GM12878 (cell line): Measurements from ENCODE around the gene ZBTB34. TPM values are rescaled to one million over a fixed set of nuclear protein-coding genes. Genes with fewer than 3 reads are reported as not detected.

Source experiments
- ATAC-seq: fragments of 200-7000 bp; cut with Tn5 transposase; 3 replicates; pipeline ENCODE4 v1.9.1; 2020; ENCODE audit warnings: mild to moderate bottlenecking, moderate library complexity
- BruUV-seq: library from RNA; stranded (reverse); fragments of 400-500 nt; replicated peaks from 2 replicates; lab custom pipeline; 2021; lab: Mats Ljungman, UMichigan
- CTCF ChIA-PET: fragments of 300-600 bp; sonication (Branson Sonifier 250); formaldehyde crosslinking; extraction: SDS; loops from one replicate; lab custom pipeline; 2021; ENCODE audit warnings: inconsistent platforms; lab: Yijun Ruan, JAX
- POLR2A ChIA-PET: fragments of 350-600 bp; formaldehyde crosslinking; extraction: SDS; loops from one replicate; lab custom pipeline; 2021; ENCODE audit warnings: inconsistent platforms; lab: Charles Lee
- RAD21 ChIA-PET: fragments of 300-600 bp; sonication (Branson Sonifier 250); formaldehyde crosslinking; loops from one replicate; lab custom pipeline; 2023; ENCODE audit warnings: antibody characterized with exemption; ENCODE audit not compliant: unreplicated experiment; lab: Charles Lee
- SMC1A ChIA-PET: fragments of 300-600 bp; sonication (Branson Sonifier 250); formaldehyde crosslinking; loops from one replicate; lab custom pipeline; 2023; ENCODE audit not compliant: unreplicated experiment, uncharacterized antibody; lab: Charles Lee
- DNase-seq: peaks from one replicate; pipeline ENCODE4 v3.0.0-alpha.2; 2011; ENCODE audit warnings: low read depth, low spot score
- FAIRE-seq: peaks from 3 replicates; lab custom pipeline; 2011; peaks lifted over from hg19 to GRCh38; lab: Jason Lieb, UNC
- H2AFZ ChIP-seq: 2 replicates; pipeline ENCODE4 v1.6.0; 2011; ENCODE audit warnings: low read depth, low read length, control low read depth; ENCODE audit not compliant: control insufficient read depth
- H3K27ac ChIP-seq: 2 replicates; pipeline ENCODE4 v1.5.1; 2011; ENCODE audit warnings: control low read depth; ENCODE audit not compliant: control insufficient read depth, insufficient read depth
- H3K27me3 ChIP-seq, 2 experiments: replicated peaks in 1 of 2; 2 replicates each; pipeline versions ENCODE4 v1.6.0 to v1.6.1; 2011; ENCODE audit warnings: low read length in 1 of 2; ENCODE audit not compliant: control insufficient read depth in 2 of 2, insufficient read depth in 2 of 2
- H3K36me3 ChIP-seq, 2 experiments: 2 replicates each; pipeline ENCODE4 v1.5.1; 2011; ENCODE audit warnings: low read length in 1 of 2; ENCODE audit not compliant: control insufficient read depth in 2 of 2, insufficient read depth in 2 of 2
- H3K4me1 ChIP-seq: 2 replicates; pipeline ENCODE4 v1.6.1; 2011; ENCODE audit warnings: mild to moderate bottlenecking, low read length, moderate library complexity, mixed read lengths; ENCODE audit not compliant: control insufficient read depth, insufficient read depth
- H3K4me2 ChIP-seq: 2 replicates; pipeline ENCODE4 v1.6.0; 2011; ENCODE audit warnings: control low read depth; ENCODE audit not compliant: control insufficient read depth, insufficient read depth
- H3K4me3 ChIP-seq: fragments of 200-600 bp; sonication (generic); 2 replicates; pipeline ENCODE4 v1.5.1; 2016
- H3K79me2 ChIP-seq: 2 replicates; pipeline ENCODE4 v1.6.0; 2011; ENCODE audit warnings: low read length; ENCODE audit not compliant: control insufficient read depth, insufficient read depth
- H3K9ac ChIP-seq: 2 replicates; pipeline ENCODE4 v1.8.0; 2011; ENCODE audit warnings: low read length, control low read depth, mixed read lengths; ENCODE audit not compliant: control insufficient read depth, insufficient read depth
- H3K9me3 ChIP-seq: replicated peaks from 3 replicates; pipeline ENCODE4 v1.5.1; 2011; ENCODE audit warnings: mild to moderate bottlenecking, low read length; ENCODE audit not compliant: control insufficient read depth, insufficient read depth
- H4K20me1 ChIP-seq: 2 replicates; pipeline ENCODE4 v1.6.0; 2011; ENCODE audit not compliant: control insufficient read depth, insufficient read depth
- EZH2 ChIP-seq: IDR thresholded peaks from 2 replicates; pipeline ENCODE4 v1.6.1; 2012; ENCODE audit warnings: low read depth, mild to moderate bottlenecking, control low read depth, inconsistent platforms, low read length, borderline replicate concordance; ENCODE audit not compliant: control insufficient read depth
- IRF3 ChIP-seq: fragments of 450-650 bp; IDR thresholded peaks from 2 replicates; pipeline ENCODE4 v1.6.1; 2014; ENCODE audit warnings: mild to moderate bottlenecking
- LARP7 ChIP-seq: fragments of 450-650 bp; IDR thresholded peaks from 2 replicates; pipeline ENCODE4 v1.6.1; 2017; ENCODE audit warnings: mild to moderate bottlenecking
- MTA3 ChIP-seq: IDR thresholded peaks from 2 replicates; pipeline ENCODE4 v1.6.1; 2012; ENCODE audit warnings: low read length, inconsistent platforms, borderline replicate concordance
- PML ChIP-seq: IDR thresholded peaks from 2 replicates; pipeline ENCODE4 v1.6.1; 2012; ENCODE audit warnings: low read length, inconsistent platforms
- STAT1 ChIP-seq: fragments of 450-650 bp; conservative IDR thresholded peaks from 2 replicates; pipeline ENCODE4 v1.6.1; 2014; ENCODE audit warnings: antibody characterized with exemption, mild to moderate bottlenecking
- ZBED1 ChIP-seq: IDR thresholded peaks from 2 replicates; pipeline ENCODE4 v1.6.1; 2016; ENCODE audit warnings: borderline replicate concordance
- ZBTB4 ChIP-seq: fragments of 450-650 bp; formaldehyde crosslinking; IDR thresholded peaks from 2 replicates; pipeline ENCODE4 v1.4.0; 2022; ENCODE audit warnings: mild to moderate bottlenecking, moderate library complexity
- ZNF207 ChIP-seq: fragments of 450-650 bp; IDR thresholded peaks from 2 replicates; pipeline ENCODE4 v1.6.1; 2014; ENCODE audit warnings: antibody characterized with exemption, mild to moderate bottlenecking, borderline replicate concordance
- ZNF622 ChIP-seq: fragments of 450-650 bp; IDR thresholded peaks from 2 replicates; pipeline ENCODE4 v1.6.1; 2017; ENCODE audit warnings: mild to moderate bottlenecking, inconsistent platforms
- WGBS: methylation state at CpG from one replicate; pipeline ENCODE4 v1.1.6; 2016; ENCODE audit warnings: low lambda C conversion rate; ENCODE audit not compliant: insufficient replicate concordance, insufficient coverage; ENCODE audit errors: missing lambda C conversion rate; 5-methylcytosine and 5-hydroxymethylcytosine counted together
- in situ Hi-C: fragments of 300-500 bp; cut with MboI; formaldehyde crosslinking; loops from 9 replicates; pipeline ENCODE4 v1.14.3; 2018; ENCODE audit warnings: mixed read lengths
- intact Hi-C: fragments of 100-400 bp; cut with micrococcal nuclease; formaldehyde crosslinking; loops from one replicate; pipeline ENCODE4 v1.14.2; 2022; ENCODE audit not compliant: unreplicated experiment
- polyA plus RNA-seq, 11 experiments: library from polyadenylated mRNA; depleted of rRNA in 4 of 11; unstranded in 6 of 11; stranded (reverse) in 5 of 11; fragments of >200 nt; fragmentation: Nextera tagmentation in 4 of 11; fragmentation: Illumina TruSeq in 1 of 11; extraction: Ambion mirVana in 4 of 11; extraction: Trizol in 1 of 11; gene quantifications; 1 replicate in 1 of 11; 2 replicates in 10 of 11; pipeline versions ENCODE4 v1.2.1 to v1.2.3, GENCODE V29; 2011 to 2016; ENCODE audit warnings: inconsistent platforms in 2 of 11, missing spikeins in 2 of 11, low read depth in 1 of 11
- total RNA-seq, 4 experiments: library from RNA; depleted of rRNA in 3 of 4; stranded (reverse); fragments of >200 nt in 3 of 4; fragmentation: Illumina TruSeq in 1 of 4; extraction: Trizol in 1 of 4; gene quantifications; 2 replicates each; pipeline versions ENCODE4 v1.2.1 to v1.2.3, GENCODE V29; 2013 to 2021
- TF ChIP-seq, protein P1 (sequence below): fragments of 450-650 bp; formaldehyde crosslinking; IDR thresholded peaks from 2 replicates; pipeline ENCODE4 v1.5.0; 2022; ENCODE audit warnings: mild to moderate bottlenecking, missing genetic modification characterization

The ZBTB34 gene
- total and polyA plus RNA-seq, 10 of the 15 experiments (the other 5 are each of a cell fraction or from before 2014, with no cell fraction given), result 0.71 to 11.3 (median 3.8) TPM

GRCh38 chr9:126822278-126822677 is 38.2 kb upstream of the ZBTB34 start (continued):
- TF ChIP-seq, protein P1, sequence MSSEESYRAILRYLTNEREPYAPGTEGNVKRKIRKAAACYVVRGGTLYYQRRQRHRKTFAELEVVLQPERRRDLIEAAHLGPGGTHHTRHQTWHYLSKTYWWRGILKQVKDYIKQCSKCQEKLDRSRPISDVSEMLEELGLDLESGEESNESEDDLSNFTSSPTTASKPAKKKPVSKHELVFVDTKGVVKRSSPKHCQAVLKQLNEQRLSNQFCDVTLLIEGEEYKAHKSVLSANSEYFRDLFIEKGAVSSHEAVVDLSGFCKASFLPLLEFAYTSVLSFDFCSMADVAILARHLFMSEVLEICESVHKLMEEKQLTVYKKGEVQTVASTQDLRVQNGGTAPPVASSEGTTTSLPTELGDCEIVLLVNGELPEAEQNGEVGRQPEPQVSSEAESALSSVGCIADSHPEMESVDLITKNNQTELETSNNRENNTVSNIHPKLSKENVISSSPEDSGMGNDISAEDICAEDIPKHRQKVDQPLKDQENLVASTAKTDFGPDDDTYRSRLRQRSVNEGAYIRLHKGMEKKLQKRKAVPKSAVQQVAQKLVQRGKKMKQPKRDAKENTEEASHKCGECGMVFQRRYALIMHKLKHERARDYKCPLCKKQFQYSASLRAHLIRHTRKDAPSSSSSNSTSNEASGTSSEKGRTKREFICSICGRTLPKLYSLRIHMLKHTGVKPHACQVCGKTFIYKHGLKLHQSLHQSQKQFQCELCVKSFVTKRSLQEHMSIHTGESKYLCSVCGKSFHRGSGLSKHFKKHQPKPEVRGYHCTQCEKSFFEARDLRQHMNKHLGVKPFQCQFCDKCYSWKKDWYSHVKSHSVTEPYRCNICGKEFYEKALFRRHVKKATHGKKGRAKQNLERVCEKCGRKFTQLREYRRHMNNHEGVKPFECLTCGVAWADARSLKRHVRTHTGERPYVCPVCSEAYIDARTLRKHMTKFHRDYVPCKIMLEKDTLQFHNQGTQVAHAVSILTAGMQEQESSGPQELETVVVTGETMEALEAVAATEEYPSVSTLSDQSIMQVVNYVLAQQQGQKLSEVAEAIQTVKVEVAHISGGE (CRISPR knock-in tag), result no peak
- TF ChIP-seq ZBTB4 (CRISPR knock-in tag) (no peak), LARP7 (no peak), STAT1 (no peak), ZNF622 (no peak)

DNA sequence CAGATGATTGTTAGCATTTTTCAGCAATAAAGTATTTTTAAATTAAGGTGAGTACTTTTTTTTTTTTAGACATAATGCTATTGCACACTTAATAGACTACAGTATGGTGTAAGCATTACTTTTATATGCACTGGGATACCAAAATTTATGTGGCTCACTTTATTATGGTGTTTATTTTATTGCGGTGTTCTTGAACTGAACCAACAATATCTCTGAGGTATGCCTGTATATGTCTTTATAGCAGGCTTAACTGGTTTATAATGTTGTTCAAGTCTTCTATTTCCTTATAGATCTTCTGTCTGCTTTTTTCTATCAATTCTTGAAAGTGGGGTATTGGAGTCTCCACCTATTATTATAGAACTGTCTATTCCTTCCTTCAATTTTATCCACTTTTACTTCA is 37.6 kb upstream of the ZBTB34 start:
- 100% methylated on average over 1 of the region's 1 CpG for WGBS
- H3K27me3 ChIP-seq, result no peaks in the 10 kb centered on the region
- H3K36me3 ChIP-seq, result peaks cover 3 to 4% of the 10 kb centered on the region in 2 experiments
- H2AFZ ChIP-seq, result no peak overlapping the region
- CTCF ChIA-PET, result no interaction called here
- in situ Hi-C loops, result no loop called here
- POLR2A ChIA-PET, result no interaction called here
- TF ChIP-seq PML, result no peak
- TF ChIP-seq IRF3, result no peak
- TF ChIP-seq MTA3, result no peak
- no peak for TF ChIP-seq ZBED1
- TF ChIP-seq ZNF207, result no peak
- TF ChIP-seq EZH2, result no peak
- no peak for ATAC-seq
- H3K9ac ChIP-seq, result no peak overlapping the region
- peaks cover 19% of the 10 kb centered on the region for H3K9me3 ChIP-seq
- no peak for FAIRE-seq
- RAD21 ChIA-PET, result no interaction called here
- peaks cover 3% of the 10 kb centered on the region; the same call in 1 of the 2 replicates for H3K4me1 ChIP-seq
- H4K20me1 ChIP-seq, result no peaks in the 10 kb centered on the region
- SMC1A ChIA-PET, result no interaction called here
- H3K4me3 ChIP-seq, result no peak overlapping the region
- H3K27ac ChIP-seq, result no peak overlapping the region
- H3K79me2 ChIP-seq, result peaks cover 14% of the 10 kb centered on the region
- intact Hi-C loops, result no loop called here
- no TSS peak for BruUV-seq
- no peak overlapping the region for H3K4me2 ChIP-seq
- no peak for DNase-seq
